Keratinocyte (primary cell): ENCODE measurements around the gene NAAA. TPM values are rescaled to one million over a fixed set of nuclear protein-coding genes. Genes with fewer than 3 reads are reported as not detected.
A peak's percentile ranks its signal among the peaks of the same experiment; 100 is the strongest.

Experiments used
- DNase-seq: peaks from one replicate; pipeline ENCODE4 v3.0.0-alpha.2; 2011; ENCODE audit warnings: low read depth, missing footprints, low spot score
- FAIRE-seq: peaks from 2 replicates; lab custom pipeline; 2011; peaks lifted over from hg19 to GRCh38; lab: Jason Lieb, UNC
- H2AFZ ChIP-seq: 2 replicates; pipeline ENCODE4 v1.6.0; 2012; ENCODE audit warnings: low read length, control low read depth, inconsistent platforms; ENCODE audit not compliant: control insufficient read depth
- H3K27ac ChIP-seq: 2 replicates; pipeline ENCODE4 v1.5.1; 2011; ENCODE audit warnings: low read length; ENCODE audit not compliant: control insufficient read depth, insufficient read depth
- H3K27me3 ChIP-seq: 3 replicates; pipeline ENCODE4 v1.6.0; 2011; ENCODE audit warnings: low read length; ENCODE audit not compliant: control insufficient read depth, insufficient read depth; ENCODE audit errors: extremely low read depth
- H3K36me3 ChIP-seq, 2 experiments: 2 replicates in 1 of 2; 3 replicates in 1 of 2; pipeline ENCODE4 v1.5.1; 2011; ENCODE audit warnings: low read length in 2 of 2, mild to moderate bottlenecking in 1 of 2; ENCODE audit not compliant: control insufficient read depth in 2 of 2, insufficient read depth in 2 of 2; ENCODE audit errors: extremely low read depth in 1 of 2
- H3K4me1 ChIP-seq: 3 replicates; pipeline ENCODE4 v1.5.1; 2011; ENCODE audit warnings: low read length; ENCODE audit not compliant: control insufficient read depth, insufficient read depth; ENCODE audit errors: extremely low read depth
- H3K4me2 ChIP-seq: 3 replicates; pipeline ENCODE4 v1.6.0; 2011; ENCODE audit warnings: low read depth, low read length; ENCODE audit not compliant: control insufficient read depth, insufficient read depth; ENCODE audit errors: extremely low read depth
- H3K4me3 ChIP-seq, 3 experiments: fragments of 200-600 bp in 1 of 3; sonication (generic) in 1 of 3; 2 replicates in 2 of 3; 3 replicates in 1 of 3; pipeline ENCODE4 v1.5.1; 2011 to 2016; ENCODE audit warnings: low read length in 3 of 3, mild to moderate bottlenecking in 3 of 3, control low read depth in 2 of 3, inconsistent platforms in 1 of 3, low read depth in 1 of 3, mixed read lengths in 1 of 3, mixed run types in 1 of 3, moderate library complexity in 1 of 3; ENCODE audit not compliant: control insufficient read depth in 2 of 3, insufficient read depth in 2 of 3; ENCODE audit errors: extremely low read depth in 1 of 3
- H3K79me2 ChIP-seq: 2 replicates; pipeline ENCODE4 v1.6.0; 2012; ENCODE audit warnings: low read length; ENCODE audit not compliant: control insufficient read depth, insufficient read depth
- H3K9ac ChIP-seq: 3 replicates; pipeline ENCODE4 v1.6.0; 2011; ENCODE audit warnings: low read length; ENCODE audit not compliant: control insufficient read depth, insufficient read depth; ENCODE audit errors: extremely low read depth
- H3K9me1 ChIP-seq: 3 replicates; pipeline ENCODE4 v1.6.0; 2011; ENCODE audit warnings: low read length; ENCODE audit not compliant: control insufficient read depth, insufficient read depth; ENCODE audit errors: extremely low read depth
- H3K9me3 ChIP-seq: 2 replicates; pipeline ENCODE4 v1.5.1; 2012; ENCODE audit warnings: low read depth, low read length; ENCODE audit not compliant: control insufficient read depth
- H4K20me1 ChIP-seq: 3 replicates; pipeline ENCODE4 v1.6.0; 2011; ENCODE audit warnings: low read length; ENCODE audit not compliant: control insufficient read depth, insufficient read depth; ENCODE audit errors: extremely low read depth
- CTCF ChIP-seq, 3 experiments: IDR thresholded peaks in 1 of 3; conservative IDR thresholded peaks in 1 of 3; optimal IDR thresholded peaks in 1 of 3; 2 replicates in 2 of 3; 3 replicates in 1 of 3; pipeline versions ENCODE3 to v1.5.1; 2011; ENCODE audit warnings: low read length in 3 of 3, mild to moderate bottlenecking in 3 of 3, moderate library complexity in 2 of 3, control low read depth in 1 of 3, inconsistent platforms in 1 of 3; ENCODE audit not compliant: insufficient read depth in 2 of 3; ENCODE audit errors: extremely low read depth in 1 of 3
- EZH2 ChIP-seq: IDR thresholded peaks from one replicate; pipeline ENCODE4 v1.6.1; 2012; ENCODE audit warnings: inconsistent platforms, mild to moderate bottlenecking, low read length, moderate library complexity
- dilution Hi-C: fragments of 300-500 bp; cut with MboI; formaldehyde crosslinking; loops from one replicate; pipeline ENCODE4 v1.7.0; 2020; ENCODE audit warnings: low sequenced_read_pairs; ENCODE audit not compliant: extremely low pct_ligation_motif_present
- polyA plus RNA-seq, 5 experiments: library from polyadenylated mRNA; depleted of rRNA in 3 of 5; stranded (reverse) in 3 of 5; stranded (forward) in 1 of 5; unstranded in 1 of 5; fragments of >200 nt; gene quantifications; 1 replicate in 1 of 5; 2 replicates in 3 of 5; 3 replicates in 1 of 5; pipeline versions ENCODE4 v1.2.1 to v1.2.3, GENCODE V29; 2011 to 2012; ENCODE audit warnings: missing spikeins in 2 of 5, low read depth in 1 of 5, low replicate concordance in 1 of 5

The NAAA gene
- polyA plus RNA-seq, 1 donor (not counting 4 experiments of a cell fraction or from before 2014, with no cell fraction given): 12.2 TPM

DNA sequence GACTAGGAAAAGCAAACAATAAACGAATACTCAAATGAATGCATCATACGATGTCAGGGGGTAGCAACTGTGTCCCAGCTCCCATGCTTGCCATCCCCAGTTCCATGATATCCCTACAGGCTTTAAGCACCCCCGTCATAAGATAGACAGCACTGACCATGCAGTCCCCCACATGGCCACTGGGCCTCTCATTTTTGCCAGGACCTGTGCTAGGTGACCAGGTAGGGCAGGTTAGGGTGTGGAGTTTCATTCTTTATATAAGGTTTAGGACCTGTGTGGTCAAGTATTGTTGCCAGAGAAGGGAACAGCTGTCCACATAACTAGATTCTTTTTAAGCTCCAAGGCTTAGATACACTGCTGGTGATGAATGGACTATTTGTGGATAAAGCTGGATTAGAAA is 48.3 kb downstream of the NAAA start:
- Histone ChIP-seq H3K27me3 (peaks cover 12% of the 10 kb centered on the region), H3K27ac (no peak overlapping the region), H3K36me3 (no peaks in the 10 kb centered on the region), H3K9ac (no peak overlapping the region), H3K9me3 (no peaks in the 10 kb centered on the region), H2AFZ (no peak overlapping the region), H3K4me2 (no peak overlapping the region), H4K20me1 (no peaks in the 10 kb centered on the region), H3K4me1 (no peaks in the 10 kb centered on the region), H3K9me1 (no peaks in the 10 kb centered on the region), H3K4me3 (no peak overlapping the region), H3K79me2 (no peaks in the 10 kb centered on the region)
- dilution Hi-C loops: no loop called here
- no peak for TF ChIP-seq EZH2
- TF ChIP-seq CTCF (optimal IDR thresholded peaks at IDR 0.05 in 1 of 3, IDR thresholded peaks at IDR 0.05 in 1 of 3, conservative IDR thresholded peaks at IDR 0.05 in 1 of 3; ENCODE audit: extremely low read depth in 1 of 3, insufficient read depth in 2 of 3, low read length in 3 of 3): peak in 2 of 3 experiments; percentile 13 to 32
- no peak for FAIRE-seq
- DNase-seq: no peak

- dilution Hi-C loops: no loop called here
- H4K20me1 ChIP-seq: no peaks in the 10 kb centered on the region
- no peak overlapping the region for H3K9ac ChIP-seq
- H3K9me3 ChIP-seq: no peaks in the 10 kb centered on the region
- H3K4me1 ChIP-seq: no peaks in the 10 kb centered on the region
- peaks cover 12% of the 10 kb centered on the region for H3K27me3 ChIP-seq
- H3K27ac ChIP-seq: no peak overlapping the region
- DNase-seq: no peak
- no peaks in the 10 kb centered on the region for H3K36me3 ChIP-seq
- no peak overlapping the region for H3K4me2 ChIP-seq
- no peak for FAIRE-seq
- no peaks in the 10 kb centered on the region for H3K9me1 ChIP-seq
- no peak overlapping the region for H3K4me3 ChIP-seq
- no peaks in the 10 kb centered on the region for H3K79me2 ChIP-seq
- no peak overlapping the region for H2AFZ ChIP-seq
- TF ChIP-seq CTCF (optimal IDR thresholded peaks at IDR 0.05 in 1 of 3, IDR thresholded peaks at IDR 0.05 in 1 of 3, conservative IDR thresholded peaks at IDR 0.05 in 1 of 3; ENCODE audit: extremely low read depth in 1 of 3, insufficient read depth in 2 of 3, low read length in 3 of 3): no peak
Measured at GRCh38 chr4:75891611-75892010, 49.2 kb downstream of the NAAA start.
